22Rv1 (cell line): ENCODE measurements around the gene CCDC194.
A peak's percentile ranks its signal among the peaks of the same experiment; 100 is the strongest.

Experiments used
- H3K27ac ChIP-seq: fragments of 450-650 bp; 2 replicates; pipeline ENCODE4 v1.5.1; 2017
- ZFX ChIP-seq: fragments of 450-650 bp; IDR thresholded peaks from 2 replicates; pipeline ENCODE4 v1.6.1; 2017; ENCODE audit warnings: antibody characterized with exemption, borderline replicate concordance
- TF ChIP-seq, protein P1 (sequence below): fragments of 450-650 bp; IDR thresholded peaks from 2 replicates; pipeline ENCODE4 v1.5.1; 2017; ENCODE audit warnings: mild to moderate bottlenecking

Gene CCDC194, protein sequence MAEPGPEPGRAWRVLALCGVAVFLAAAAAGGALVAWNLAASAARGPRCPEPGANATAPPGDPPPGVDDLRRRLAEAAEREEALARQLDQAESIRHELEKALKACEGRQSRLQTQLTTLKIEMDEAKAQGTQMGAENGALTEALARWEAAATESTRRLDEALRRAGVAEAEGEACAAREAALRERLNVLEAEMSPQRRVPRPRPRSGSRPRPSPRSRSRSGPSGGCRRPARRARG

DNA sequence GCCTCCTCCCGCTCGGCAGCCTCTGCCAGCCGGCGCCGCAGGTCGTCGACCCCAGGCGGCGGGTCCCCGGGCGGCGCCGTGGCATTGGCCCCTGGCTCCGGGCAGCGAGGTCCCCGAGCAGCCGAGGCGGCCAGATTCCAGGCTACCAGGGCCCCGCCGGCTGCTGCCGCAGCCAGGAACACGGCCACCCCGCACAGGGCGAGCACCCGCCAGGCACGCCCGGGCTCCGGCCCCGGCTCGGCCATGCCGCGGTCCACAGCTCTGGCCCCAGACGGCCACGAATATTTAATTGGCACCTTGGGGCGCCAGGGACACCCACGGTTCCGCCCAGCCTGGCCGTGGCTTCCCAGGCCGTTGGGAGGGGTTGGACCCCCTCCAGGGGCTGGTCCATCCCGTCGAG is at the start of gene CCDC194:
Gene CCDC194 (minus strand): TSS at position 283 of the 400 bp plus-strand sequence. CDS start 38 bp downstream, at position 245.
- no peak within 1 kb of the TSS for H3K27ac ChIP-seq
- TF ChIP-seq, protein P1, sequence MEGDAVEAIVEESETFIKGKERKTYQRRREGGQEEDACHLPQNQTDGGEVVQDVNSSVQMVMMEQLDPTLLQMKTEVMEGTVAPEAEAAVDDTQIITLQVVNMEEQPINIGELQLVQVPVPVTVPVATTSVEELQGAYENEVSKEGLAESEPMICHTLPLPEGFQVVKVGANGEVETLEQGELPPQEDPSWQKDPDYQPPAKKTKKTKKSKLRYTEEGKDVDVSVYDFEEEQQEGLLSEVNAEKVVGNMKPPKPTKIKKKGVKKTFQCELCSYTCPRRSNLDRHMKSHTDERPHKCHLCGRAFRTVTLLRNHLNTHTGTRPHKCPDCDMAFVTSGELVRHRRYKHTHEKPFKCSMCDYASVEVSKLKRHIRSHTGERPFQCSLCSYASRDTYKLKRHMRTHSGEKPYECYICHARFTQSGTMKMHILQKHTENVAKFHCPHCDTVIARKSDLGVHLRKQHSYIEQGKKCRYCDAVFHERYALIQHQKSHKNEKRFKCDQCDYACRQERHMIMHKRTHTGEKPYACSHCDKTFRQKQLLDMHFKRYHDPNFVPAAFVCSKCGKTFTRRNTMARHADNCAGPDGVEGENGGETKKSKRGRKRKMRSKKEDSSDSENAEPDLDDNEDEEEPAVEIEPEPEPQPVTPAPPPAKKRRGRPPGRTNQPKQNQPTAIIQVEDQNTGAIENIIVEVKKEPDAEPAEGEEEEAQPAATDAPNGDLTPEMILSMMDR = no peak
- TF ChIP-seq ZFX = no peak

DNA sequence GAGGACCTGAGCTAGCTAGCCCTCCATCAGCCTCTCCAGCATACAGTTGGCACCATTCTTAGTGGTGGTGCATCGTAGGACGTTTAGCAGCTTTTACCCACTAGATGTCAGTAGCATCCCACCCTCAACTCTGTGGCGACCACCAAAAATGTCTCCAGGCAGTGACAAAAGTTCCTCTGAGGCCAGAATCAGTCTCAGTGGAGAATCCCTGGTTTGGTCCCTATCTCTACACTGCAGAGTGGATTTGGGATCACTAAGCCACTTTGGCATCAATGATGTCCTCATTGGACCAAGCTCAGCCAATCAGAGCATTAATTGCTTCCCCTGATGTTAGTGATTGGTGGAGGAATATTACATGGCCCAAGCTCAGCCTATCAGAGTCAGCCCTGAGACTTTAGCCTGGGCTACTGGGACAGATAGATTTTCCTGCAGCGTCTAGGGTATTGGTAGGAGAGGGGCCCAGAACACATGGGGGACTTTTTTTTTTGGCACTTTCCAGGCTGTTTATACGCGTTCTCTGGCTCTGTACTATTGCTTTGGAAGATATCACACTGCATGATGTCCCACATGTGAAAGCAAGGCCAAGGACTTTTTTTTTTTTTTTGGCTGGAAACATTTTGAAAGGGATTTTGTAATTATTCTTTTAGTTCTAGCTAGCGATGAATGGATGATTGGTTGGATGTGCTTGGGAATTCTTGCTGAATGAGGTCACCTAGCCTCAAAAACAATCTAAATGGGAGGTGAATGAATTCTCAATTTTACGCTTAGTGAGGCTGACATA is 47.4 kb upstream of the CCDC194 start:
- no peak for TF ChIP-seq ZFX
- TF ChIP-seq, protein P1 = peak; percentile 45
- H3K27ac ChIP-seq = no peak overlapping the region

DNA sequence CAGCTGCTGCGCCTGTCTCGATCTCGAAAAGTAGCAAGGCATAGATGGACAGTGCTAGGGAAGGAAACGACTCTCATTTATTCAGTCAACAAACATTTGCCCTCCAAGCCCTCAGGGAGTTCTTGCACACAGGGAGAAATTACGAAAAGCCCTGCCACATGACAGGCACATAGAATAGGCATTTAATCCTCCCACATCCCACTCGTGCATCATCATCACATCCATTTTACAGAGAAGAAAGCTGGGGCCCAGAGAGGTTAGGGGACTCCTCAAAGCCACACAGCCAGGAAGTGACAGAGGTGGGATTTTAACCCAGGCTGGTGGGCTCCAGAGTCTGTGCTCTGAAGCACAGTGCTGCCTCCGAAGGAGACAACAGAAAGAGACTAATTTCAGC is 42.9 kb upstream of the CCDC194 start:
- H3K27ac ChIP-seq = no peak overlapping the region
- TF ChIP-seq, protein P1 = no peak
- no peak for TF ChIP-seq ZFX

DNA sequence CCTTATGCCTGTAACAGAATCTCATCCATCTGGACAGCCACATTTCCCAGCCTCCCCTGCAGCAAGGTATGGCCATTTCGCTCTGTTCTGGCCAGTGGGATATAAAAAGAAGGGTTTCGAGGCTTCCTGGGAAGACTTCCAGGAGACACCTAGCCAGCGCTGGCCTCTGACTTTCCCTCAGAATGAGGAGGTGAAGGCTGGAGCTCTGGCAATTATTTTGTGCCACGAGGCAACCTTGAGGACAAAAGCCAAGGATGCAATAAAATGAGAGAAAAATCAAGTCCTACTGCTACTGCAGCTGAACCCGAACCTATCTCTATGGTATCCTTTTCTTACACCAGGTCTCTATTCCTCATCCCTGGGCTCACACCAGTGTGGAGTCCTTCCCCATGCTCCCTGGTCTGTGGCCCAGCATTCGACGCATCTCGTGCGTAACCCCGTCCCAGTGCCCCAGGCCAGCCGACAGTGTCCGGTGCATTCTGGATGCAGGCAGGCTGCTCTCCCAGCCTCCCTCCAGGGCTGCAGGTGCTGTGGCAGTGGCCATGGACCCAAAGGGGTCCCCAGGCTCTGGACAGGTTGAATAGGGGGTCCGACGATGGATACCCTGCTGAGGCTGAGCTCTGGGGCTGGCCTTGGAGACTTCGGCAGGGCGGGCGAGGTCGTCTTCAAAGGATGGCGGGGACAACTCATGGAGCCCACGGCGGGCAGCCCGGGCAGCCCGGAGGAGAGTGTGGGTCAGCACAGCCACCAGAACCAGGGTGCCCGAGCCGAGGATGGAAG is 42.3 kb upstream of the CCDC194 start:
- no peak for TF ChIP-seq ZFX
- TF ChIP-seq, protein P1 = no peak
- no peak overlapping the region for H3K27ac ChIP-seq

DNA sequence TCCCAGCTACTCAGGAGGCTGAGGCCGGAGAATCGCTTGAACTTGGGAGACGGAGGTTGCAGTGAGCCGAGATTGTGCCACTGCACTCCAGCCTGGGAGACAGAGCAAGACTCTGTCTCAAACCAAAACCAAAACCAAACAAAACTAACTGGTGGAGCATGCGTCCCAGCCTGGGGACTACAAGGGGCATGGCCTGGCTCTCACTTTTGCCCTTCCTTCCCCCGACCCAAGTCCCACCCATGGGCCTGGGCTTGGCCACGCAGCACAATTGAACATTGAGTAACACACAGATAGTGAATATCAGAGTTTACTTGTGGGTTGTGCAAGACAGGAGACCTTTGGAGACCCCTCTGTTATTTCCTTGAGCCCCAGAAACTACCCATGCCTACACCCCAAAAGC is 41.2 kb upstream of the CCDC194 start:
- H3K27ac ChIP-seq = no peak overlapping the region
- TF ChIP-seq ZFX = no peak
- TF ChIP-seq, protein P1 = no peak

DNA sequence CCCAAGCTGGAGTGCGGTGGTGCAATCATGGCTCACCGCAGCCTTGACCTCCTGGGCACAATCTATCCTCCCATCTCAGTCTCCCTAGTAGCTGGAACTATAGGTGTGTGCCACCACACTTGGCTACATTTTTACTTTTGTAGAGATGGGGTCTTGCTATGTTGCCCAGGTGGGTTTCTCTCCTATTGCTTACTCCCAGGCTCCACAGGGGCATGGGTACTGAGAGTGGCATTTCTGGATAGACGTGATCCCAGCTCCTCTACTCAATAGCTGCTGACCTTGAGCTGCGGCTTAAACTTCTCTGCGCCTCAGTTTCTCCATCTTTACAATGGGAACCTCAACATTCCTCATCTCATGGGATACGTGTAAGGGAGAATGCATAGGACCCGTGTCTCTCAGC is 37.4 kb upstream of the CCDC194 start:
- TF ChIP-seq, protein P1 = no peak
- TF ChIP-seq ZFX = no peak
- H3K27ac ChIP-seq = no peak overlapping the region
